K562 (cell line): ENCODE measurements around the gene CCDC87. TPM values are rescaled to one million over a fixed set of nuclear protein-coding genes. Genes with fewer than 3 reads are reported as not detected.

ENCODE experiments used
- BRD9 ChIP-seq: fragments of 450-650 bp; IDR thresholded peaks from 2 replicates; pipeline ENCODE4 v1.6.1; 2018; ENCODE audit warnings: low read depth; ENCODE audit not compliant: partially characterized antibody
- ETV5 ChIP-seq: sonication (generic); formaldehyde crosslinking; IDR thresholded peaks from 2 replicates; pipeline ENCODE4 v1.4.0; 2020; ENCODE audit warnings: low read depth, mild to moderate bottlenecking, missing genetic modification reagents
- FOS ChIP-seq: IDR thresholded peaks from 3 replicates; pipeline ENCODE4 v1.6.1; 2011; ENCODE audit not compliant: insufficient read length; ENCODE audit errors: extremely low read depth
- MYNN ChIP-seq, 2 experiments: sonication (generic); formaldehyde crosslinking in 1 of 2; IDR thresholded peaks; 2 replicates each; pipeline versions ENCODE4 v1.5.0 to v1.6.1; 2016 to 2020; ENCODE audit warnings: antibody characterized with exemption in 1 of 2, missing genetic modification reagents in 1 of 2
- ZBED1 ChIP-seq: IDR thresholded peaks from 2 replicates; pipeline ENCODE4 v1.6.1; 2014
- ZNF324 ChIP-seq: fragments of 250-450 bp; sonication (Bioruptor Pico); IDR thresholded peaks from 2 replicates; pipeline ENCODE4 v1.4.0; 2020; ENCODE audit warnings: mild to moderate bottlenecking
- polyA plus RNA-seq, 8 experiments: library from polyadenylated mRNA; depleted of rRNA in 4 of 8; stranded (reverse) in 5 of 8; unstranded in 3 of 8; fragments of >200 nt; fragmentation: Nextera tagmentation in 2 of 8; fragmentation: Illumina TruSeq in 1 of 8; extraction: Ambion mirVana in 2 of 8; extraction: Trizol in 1 of 8; gene quantifications; 2 replicates each; pipeline versions ENCODE4 v1.2.1 to v1.2.3, GENCODE V29; 2011 to 2014; ENCODE audit warnings: inconsistent platforms in 1 of 8, missing spikeins in 1 of 8
- total RNA-seq, 7 experiments: library from RNA; depleted of rRNA in 6 of 7; stranded (reverse); fragments of >200 nt in 6 of 7; fragmentation: Illumina TruSeq in 2 of 7; extraction: Trizol in 2 of 7; gene quantifications; 2 replicates each; pipeline versions ENCODE4 v1.2.1 to v1.2.3, GENCODE V29; 2011 to 2021; ENCODE audit warnings: low replicate concordance in 1 of 7
- TF ChIP-seq, protein P1 (sequence below): sonication (generic); formaldehyde crosslinking; IDR thresholded peaks from 2 replicates; pipeline ENCODE4 v1.8.1; 2023; ENCODE audit warnings: missing genetic modification reagents, mild to moderate bottlenecking, borderline replicate concordance
- TF ChIP-seq, protein P2 (sequence below): fragments of 250-450 bp; sonication (Bioruptor Pico); IDR thresholded peaks from 2 replicates; pipeline ENCODE4 v1.4.0; 2020; ENCODE audit warnings: mild to moderate bottlenecking, moderate library complexity
- TF ChIP-seq, protein P3 (sequence below): fragments of 200-600 bp; sonication (generic); IDR thresholded peaks from one replicate; pipeline ENCODE4 v1.6.1; 2012; ENCODE audit warnings: mild to moderate bottlenecking, low read depth, low read length, inconsistent platforms

CCDC87 gene
- total and polyA plus RNA-seq, 9 of the 15 experiments (the other 6 are each of a cell fraction or from before 2014, with no cell fraction given) = 0.03 to 0.44 (median 0.15) TPM; not detected in 1

DNA sequence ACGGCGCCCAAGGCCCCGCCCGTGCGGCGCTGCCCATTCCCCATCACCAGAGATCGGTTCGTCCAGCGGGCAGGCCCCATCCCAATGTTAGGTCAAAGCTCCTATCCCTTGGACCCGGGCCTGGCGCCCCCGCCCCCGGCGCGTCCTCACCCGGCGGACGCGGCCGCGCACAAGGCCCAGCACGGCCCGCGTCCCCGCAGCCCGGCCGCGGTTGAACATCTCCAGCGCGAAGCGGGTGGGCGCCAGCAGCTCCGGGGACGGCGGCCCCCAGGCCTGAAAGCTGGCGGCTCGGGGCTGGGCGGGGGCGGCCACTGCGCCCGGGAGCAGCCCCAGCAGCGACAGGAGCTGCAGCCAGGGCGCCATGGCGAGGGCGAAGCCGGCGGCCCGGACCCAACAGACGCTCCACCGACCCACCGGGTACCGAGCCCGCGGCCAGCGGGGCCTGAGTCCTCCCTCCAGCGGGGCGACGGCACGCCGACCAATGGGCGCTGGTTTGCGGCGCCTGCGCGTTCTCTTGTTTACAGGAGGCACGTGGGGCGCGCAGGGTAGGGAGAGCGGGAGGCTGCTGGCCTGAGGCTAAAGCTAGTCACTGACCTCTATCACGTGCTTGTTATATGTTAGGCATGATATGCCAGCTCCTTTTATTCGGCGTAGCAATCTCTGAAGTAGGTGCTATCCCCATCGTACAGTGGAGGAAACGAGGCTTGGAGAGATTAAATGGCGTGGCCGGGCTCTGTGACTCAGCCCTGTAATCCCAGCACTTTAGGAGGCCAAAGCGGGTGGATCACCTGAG, 24.5 kb downstream of the CCDC87 start, which contains the start of gene CTSF (continued):
- TF ChIP-seq, protein P1, sequence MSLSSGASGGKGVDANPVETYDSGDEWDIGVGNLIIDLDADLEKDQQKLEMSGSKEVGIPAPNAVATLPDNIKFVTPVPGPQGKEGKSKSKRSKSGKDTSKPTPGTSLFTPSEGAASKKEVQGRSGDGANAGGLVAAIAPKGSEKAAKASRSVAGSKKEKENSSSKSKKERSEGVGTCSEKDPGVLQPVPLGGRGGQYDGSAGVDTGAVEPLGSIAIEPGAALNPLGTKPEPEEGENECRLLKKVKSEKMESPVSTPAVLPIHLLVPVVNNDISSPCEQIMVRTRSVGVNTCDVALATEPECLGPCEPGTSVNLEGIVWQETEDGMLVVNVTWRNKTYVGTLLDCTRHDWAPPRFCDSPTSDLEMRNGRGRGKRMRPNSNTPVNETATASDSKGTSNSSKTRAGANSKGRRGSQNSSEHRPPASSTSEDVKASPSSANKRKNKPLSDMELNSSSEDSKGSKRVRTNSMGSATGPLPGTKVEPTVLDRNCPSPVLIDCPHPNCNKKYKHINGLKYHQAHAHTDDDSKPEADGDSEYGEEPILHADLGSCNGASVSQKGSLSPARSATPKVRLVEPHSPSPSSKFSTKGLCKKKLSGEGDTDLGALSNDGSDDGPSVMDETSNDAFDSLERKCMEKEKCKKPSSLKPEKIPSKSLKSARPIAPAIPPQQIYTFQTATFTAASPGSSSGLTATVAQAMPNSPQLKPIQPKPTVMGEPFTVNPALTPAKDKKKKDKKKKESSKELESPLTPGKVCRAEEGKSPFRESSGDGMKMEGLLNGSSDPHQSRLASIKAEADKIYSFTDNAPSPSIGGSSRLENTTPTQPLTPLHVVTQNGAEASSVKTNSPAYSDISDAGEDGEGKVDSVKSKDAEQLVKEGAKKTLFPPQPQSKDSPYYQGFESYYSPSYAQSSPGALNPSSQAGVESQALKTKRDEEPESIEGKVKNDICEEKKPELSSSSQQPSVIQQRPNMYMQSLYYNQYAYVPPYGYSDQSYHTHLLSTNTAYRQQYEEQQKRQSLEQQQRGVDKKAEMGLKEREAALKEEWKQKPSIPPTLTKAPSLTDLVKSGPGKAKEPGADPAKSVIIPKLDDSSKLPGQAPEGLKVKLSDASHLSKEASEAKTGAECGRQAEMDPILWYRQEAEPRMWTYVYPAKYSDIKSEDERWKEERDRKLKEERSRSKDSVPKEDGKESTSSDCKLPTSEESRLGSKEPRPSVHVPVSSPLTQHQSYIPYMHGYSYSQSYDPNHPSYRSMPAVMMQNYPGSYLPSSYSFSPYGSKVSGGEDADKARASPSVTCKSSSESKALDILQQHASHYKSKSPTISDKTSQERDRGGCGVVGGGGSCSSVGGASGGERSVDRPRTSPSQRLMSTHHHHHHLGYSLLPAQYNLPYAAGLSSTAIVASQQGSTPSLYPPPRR (CRISPR knock-in tag) = no peak
- no peak for TF ChIP-seq ZNF324
- peak; percentile 66; the same call in 1 of the 2 replicates for TF ChIP-seq ETV5
- TF ChIP-seq, protein P2, sequence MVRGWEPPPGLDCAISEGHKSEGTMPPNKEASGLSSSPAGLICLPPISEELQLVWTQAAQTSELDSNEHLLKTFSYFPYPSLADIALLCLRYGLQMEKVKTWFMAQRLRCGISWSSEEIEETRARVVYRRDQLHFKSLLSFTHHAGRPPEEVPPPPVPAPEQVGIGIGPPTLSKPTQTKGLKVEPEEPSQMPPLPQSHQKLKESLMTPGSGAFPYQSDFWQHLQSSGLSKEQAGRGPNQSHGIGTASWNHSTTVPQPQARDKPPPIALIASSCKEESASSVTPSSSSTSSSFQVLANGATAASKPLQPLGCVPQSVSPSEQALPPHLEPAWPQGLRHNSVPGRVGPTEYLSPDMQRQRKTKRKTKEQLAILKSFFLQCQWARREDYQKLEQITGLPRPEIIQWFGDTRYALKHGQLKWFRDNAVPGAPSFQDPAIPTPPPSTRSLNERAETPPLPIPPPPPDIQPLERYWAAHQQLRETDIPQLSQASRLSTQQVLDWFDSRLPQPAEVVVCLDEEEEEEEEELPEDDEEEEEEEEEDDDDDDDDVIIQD (CRISPR knock-in tag) = no peak
- TF ChIP-seq BRD9 = no peak
- TF ChIP-seq, protein P3, sequence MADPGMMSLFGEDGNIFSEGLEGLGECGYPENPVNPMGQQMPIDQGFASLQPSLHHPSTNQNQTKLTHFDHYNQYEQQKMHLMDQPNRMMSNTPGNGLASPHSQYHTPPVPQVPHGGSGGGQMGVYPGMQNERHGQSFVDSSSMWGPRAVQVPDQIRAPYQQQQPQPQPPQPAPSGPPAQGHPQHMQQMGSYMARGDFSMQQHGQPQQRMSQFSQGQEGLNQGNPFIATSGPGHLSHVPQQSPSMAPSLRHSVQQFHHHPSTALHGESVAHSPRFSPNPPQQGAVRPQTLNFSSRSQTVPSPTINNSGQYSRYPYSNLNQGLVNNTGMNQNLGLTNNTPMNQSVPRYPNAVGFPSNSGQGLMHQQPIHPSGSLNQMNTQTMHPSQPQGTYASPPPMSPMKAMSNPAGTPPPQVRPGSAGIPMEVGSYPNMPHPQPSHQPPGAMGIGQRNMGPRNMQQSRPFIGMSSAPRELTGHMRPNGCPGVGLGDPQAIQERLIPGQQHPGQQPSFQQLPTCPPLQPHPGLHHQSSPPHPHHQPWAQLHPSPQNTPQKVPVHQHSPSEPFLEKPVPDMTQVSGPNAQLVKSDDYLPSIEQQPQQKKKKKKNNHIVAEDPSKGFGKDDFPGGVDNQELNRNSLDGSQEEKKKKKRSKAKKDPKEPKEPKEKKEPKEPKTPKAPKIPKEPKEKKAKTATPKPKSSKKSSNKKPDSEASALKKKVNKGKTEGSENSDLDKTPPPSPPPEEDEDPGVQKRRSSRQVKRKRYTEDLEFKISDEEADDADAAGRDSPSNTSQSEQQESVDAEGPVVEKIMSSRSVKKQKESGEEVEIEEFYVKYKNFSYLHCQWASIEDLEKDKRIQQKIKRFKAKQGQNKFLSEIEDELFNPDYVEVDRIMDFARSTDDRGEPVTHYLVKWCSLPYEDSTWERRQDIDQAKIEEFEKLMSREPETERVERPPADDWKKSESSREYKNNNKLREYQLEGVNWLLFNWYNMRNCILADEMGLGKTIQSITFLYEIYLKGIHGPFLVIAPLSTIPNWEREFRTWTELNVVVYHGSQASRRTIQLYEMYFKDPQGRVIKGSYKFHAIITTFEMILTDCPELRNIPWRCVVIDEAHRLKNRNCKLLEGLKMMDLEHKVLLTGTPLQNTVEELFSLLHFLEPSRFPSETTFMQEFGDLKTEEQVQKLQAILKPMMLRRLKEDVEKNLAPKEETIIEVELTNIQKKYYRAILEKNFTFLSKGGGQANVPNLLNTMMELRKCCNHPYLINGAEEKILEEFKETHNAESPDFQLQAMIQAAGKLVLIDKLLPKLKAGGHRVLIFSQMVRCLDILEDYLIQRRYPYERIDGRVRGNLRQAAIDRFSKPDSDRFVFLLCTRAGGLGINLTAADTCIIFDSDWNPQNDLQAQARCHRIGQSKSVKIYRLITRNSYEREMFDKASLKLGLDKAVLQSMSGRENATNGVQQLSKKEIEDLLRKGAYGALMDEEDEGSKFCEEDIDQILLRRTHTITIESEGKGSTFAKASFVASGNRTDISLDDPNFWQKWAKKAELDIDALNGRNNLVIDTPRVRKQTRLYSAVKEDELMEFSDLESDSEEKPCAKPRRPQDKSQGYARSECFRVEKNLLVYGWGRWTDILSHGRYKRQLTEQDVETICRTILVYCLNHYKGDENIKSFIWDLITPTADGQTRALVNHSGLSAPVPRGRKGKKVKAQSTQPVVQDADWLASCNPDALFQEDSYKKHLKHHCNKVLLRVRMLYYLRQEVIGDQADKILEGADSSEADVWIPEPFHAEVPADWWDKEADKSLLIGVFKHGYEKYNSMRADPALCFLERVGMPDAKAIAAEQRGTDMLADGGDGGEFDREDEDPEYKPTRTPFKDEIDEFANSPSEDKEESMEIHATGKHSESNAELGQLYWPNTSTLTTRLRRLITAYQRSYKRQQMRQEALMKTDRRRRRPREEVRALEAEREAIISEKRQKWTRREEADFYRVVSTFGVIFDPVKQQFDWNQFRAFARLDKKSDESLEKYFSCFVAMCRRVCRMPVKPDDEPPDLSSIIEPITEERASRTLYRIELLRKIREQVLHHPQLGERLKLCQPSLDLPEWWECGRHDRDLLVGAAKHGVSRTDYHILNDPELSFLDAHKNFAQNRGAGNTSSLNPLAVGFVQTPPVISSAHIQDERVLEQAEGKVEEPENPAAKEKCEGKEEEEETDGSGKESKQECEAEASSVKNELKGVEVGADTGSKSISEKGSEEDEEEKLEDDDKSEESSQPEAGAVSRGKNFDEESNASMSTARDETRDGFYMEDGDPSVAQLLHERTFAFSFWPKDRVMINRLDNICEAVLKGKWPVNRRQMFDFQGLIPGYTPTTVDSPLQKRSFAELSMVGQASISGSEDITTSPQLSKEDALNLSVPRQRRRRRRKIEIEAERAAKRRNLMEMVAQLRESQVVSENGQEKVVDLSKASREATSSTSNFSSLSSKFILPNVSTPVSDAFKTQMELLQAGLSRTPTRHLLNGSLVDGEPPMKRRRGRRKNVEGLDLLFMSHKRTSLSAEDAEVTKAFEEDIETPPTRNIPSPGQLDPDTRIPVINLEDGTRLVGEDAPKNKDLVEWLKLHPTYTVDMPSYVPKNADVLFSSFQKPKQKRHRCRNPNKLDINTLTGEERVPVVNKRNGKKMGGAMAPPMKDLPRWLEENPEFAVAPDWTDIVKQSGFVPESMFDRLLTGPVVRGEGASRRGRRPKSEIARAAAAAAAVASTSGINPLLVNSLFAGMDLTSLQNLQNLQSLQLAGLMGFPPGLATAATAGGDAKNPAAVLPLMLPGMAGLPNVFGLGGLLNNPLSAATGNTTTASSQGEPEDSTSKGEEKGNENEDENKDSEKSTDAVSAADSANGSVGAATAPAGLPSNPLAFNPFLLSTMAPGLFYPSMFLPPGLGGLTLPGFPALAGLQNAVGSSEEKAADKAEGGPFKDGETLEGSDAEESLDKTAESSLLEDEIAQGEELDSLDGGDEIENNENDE = no peak
- no peak for TF ChIP-seq FOS
- no peak for TF ChIP-seq MYNN (IDR thresholded peaks at IDR 0.05)
- no peak for TF ChIP-seq MYNN (CRISPR knock-in tag; IDR thresholded peaks at IDR 0.05)
- no peak for TF ChIP-seq ZBED1
